Measurements from ENCODE around the gene EPPIN. TPM values are rescaled to one million over a fixed set of nuclear protein-coding genes. Genes with fewer than 3 reads are reported as not detected.

The EPPIN gene
- total and polyA plus RNA-seq, 5 donors: 0.09 TPM; not detected in 4

DNA sequence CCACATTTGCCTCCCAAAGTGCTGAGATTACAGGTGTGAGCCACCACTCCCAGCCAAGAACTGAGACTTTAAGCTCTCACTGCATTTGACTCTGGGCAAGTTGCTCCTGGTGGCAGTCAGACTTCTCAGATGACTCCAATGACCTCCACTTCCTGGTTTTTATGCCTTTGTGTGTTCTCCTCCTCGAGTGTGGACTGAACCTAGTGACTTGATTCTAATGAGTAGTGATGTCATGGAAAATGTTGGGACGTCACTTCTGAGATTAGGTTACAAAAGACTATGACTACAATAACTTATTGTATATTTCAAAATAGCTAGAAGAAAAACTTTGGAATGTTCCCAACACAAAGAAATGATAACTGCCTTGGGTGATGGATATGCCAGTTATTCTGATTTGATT, 43.8 kb downstream of the EPPIN start:
- intact Hi-C loops (cut with DNase I): no loop called here
- no peak overlapping the region for H3K27ac ChIP-seq (ENCODE audit: low read length)

DNA sequence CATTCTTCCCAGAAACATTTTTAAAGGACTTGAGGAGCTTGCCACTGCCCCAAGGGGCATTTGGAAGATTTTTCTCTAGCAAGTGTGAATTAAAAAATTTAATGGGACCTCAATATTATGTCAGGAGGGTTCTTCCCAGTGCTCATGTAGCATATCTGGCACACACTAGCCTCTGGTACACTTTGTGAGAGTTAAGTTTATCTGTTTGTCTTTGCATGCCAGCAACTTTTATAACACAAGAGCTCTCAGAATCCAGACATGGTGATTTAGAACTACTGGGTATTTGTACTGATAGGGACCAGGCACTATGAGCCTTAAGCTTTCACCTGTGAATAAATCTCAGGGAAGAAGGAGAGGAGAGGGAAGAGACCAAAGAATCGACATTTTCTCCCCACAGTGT, 44.6 kb downstream of the EPPIN start:
- DNase-seq: no peak
- intact Hi-C loops (cut with DNase I): no loop called here
- H3K27me3 ChIP-seq (ENCODE audit: control insufficient read depth, insufficient read depth): no peaks in the 10 kb centered on the region
- H3K27ac ChIP-seq (ENCODE audit: low read length): no peak overlapping the region
- no peak overlapping the region for H3K4me3 ChIP-seq (ENCODE audit: low read length)
- H3K4me1 ChIP-seq (ENCODE audit: control insufficient read depth, insufficient read depth, low read length): no peaks in the 10 kb centered on the region
- WGBS: 56% methylated on average over 1 of the region's 1 CpG
- no peaks in the 10 kb centered on the region for H3K9me3 ChIP-seq (ENCODE audit: control insufficient read depth, low read length)
- no peak for ATAC-seq

More for the DNA sequence above, 43.8 kb downstream of the EPPIN start:
- H3K4me3 ChIP-seq (ENCODE audit: low read length): no peak overlapping the region
- no peaks in the 10 kb centered on the region for H3K9me3 ChIP-seq (ENCODE audit: control insufficient read depth, low read length)
- DNase-seq: no peak
- no peaks in the 10 kb centered on the region for H3K27me3 ChIP-seq (ENCODE audit: control insufficient read depth, insufficient read depth)
- no peaks in the 10 kb centered on the region for H3K4me1 ChIP-seq (ENCODE audit: control insufficient read depth, insufficient read depth, low read length)
- 45% methylated on average over 2 of the region's 2 CpGs for WGBS
- no peak for ATAC-seq

DNA sequence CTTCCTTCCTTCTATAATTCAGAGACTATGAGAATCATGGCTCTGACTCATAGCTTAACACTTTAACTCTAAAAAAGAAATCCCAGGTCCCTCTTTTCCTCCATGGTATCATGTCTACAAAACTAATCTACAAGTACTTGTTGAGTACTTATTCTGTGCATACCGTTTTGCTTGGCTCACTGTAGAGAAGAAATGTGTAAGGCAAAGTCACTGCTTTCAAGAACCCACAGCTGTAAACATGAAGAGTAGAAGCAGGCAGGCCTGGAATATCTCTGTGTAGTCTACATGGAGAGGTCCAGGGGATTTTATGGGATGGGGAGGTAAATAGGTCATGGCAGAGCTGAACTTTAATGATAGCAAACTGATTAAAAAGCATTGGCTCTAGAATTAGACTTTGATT, 45.6 kb downstream of the EPPIN start:
- H3K4me3 ChIP-seq (ENCODE audit: low read length): no peak overlapping the region
- no peak overlapping the region for H3K27ac ChIP-seq (ENCODE audit: low read length)
- H3K27me3 ChIP-seq (ENCODE audit: control insufficient read depth, insufficient read depth): no peaks in the 10 kb centered on the region
- intact Hi-C loops (cut with DNase I): no loop called here
- H3K9me3 ChIP-seq (ENCODE audit: control insufficient read depth, low read length): no peaks in the 10 kb centered on the region
- no peak for ATAC-seq
- WGBS: 22% methylated on average over 1 of the region's 1 CpG
- no peaks in the 10 kb centered on the region for H3K4me1 ChIP-seq (ENCODE audit: control insufficient read depth, insufficient read depth, low read length)
- no peak for DNase-seq

GRCh38 chr20:45500022-45500421, 47.2 kb downstream of the EPPIN start:
- Histone ChIP-seq H3K4me3 (ENCODE audit: low read length) (no peak overlapping the region), H3K4me1 (ENCODE audit: control insufficient read depth, insufficient read depth, low read length) (no peaks in the 10 kb centered on the region), H3K9me3 (ENCODE audit: control insufficient read depth, low read length) (no peaks in the 10 kb centered on the region), H3K27ac (ENCODE audit: low read length) (no peak overlapping the region), H3K27me3 (ENCODE audit: control insufficient read depth, insufficient read depth) (no peaks in the 10 kb centered on the region)
- intact Hi-C loops (cut with DNase I): no loop called here
- ATAC-seq: no peak
- no peak for DNase-seq
- 67% methylated on average over 6 of the region's 6 CpGs for WGBS

DNA sequence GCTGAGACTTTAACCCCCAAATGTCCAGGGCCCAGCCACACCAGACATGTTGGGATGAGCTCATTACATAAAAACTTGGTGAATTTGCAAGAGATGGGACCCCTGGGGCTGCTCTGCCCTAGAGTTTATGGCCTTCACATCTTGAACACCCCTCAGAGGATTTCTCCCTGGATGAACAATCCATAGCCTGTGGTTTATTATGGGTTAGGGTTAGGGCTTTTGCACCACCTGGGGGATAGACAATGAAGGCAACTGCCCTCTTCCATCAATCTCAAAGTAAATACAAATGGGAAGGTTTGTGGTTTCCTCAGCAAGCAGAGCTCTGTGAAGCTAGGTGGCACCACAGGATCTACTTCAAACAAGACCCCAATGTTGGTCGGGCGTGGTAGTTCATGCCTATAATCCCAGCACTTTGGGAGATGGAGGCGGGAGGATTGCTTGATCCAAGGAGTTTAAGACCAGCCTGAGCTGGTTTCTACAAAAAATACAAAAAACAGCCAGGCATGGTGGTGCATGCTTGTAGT, 49.2 kb downstream of the EPPIN start:
- 75% methylated on average over 3 of the region's 3 CpGs for WGBS
- H3K4me1 ChIP-seq (ENCODE audit: control insufficient read depth, insufficient read depth, low read length): no peaks in the 10 kb centered on the region
- H3K9me3 ChIP-seq (ENCODE audit: control insufficient read depth, low read length): no peaks in the 10 kb centered on the region
- no peak overlapping the region for H3K4me3 ChIP-seq (ENCODE audit: low read length)
- no peak for DNase-seq
- H3K27ac ChIP-seq (ENCODE audit: low read length): no peak overlapping the region
- no peaks in the 10 kb centered on the region for H3K27me3 ChIP-seq (ENCODE audit: control insufficient read depth, insufficient read depth)
- no peak for ATAC-seq
- intact Hi-C loops (cut with DNase I): no loop called here

DNA sequence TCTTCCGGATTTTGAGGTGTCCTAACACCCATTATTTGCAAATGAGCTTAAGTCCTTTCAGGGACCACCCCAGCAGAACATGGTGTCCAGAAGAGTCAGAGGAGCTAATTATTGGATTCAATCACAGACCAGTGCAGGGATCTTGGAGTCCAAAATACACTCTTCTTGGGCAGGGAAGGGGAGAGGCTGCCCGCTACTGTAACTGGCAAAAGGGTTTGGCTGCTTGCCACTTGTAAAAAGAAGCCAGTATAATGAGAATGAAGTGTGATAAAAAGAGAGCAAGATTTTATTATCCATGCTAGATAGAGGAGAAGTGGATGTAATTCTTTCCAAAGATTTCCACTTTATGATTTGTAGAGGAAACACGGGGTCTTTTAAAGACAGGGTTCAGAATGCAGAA, 51.0 kb downstream of the EPPIN start:
- WGBS: 69% methylated on average over 3 of the region's 3 CpGs
- Histone ChIP-seq H3K9me3 (ENCODE audit: control insufficient read depth, low read length) (no peaks in the 10 kb centered on the region), H3K4me1 (ENCODE audit: control insufficient read depth, insufficient read depth, low read length) (no peaks in the 10 kb centered on the region), H3K27me3 (ENCODE audit: control insufficient read depth, insufficient read depth) (no peaks in the 10 kb centered on the region), H3K27ac (ENCODE audit: low read length) (no peak overlapping the region), H3K4me3 (ENCODE audit: low read length) (no peak overlapping the region)
- DNase-seq (no peak), ATAC-seq (no peak)
- intact Hi-C loops (cut with DNase I): no loop called here

DNA sequence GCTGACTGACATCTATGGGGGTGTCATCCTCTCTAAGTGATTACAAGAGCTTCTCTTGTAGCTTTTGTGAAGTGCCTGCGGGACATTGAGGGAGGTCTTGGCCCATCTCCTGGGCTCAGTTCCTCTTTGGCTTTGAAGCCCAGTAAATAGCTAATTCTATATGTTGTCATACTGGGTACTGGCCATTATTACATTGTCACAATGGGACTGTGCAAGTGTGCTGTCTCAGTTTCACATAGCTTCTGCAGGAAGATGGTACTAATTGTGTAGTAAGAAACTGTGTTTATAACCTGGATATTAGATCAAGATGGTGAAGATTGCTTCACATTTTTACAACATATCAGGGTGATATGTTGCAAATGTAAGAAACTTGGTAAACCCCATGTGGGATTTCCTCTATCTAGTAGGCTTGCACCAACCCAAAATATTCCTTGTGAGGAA, 51.7 kb downstream of the EPPIN start:
- Histone ChIP-seq H3K27ac (ENCODE audit: low read length) (no peak overlapping the region), H3K9me3 (ENCODE audit: control insufficient read depth, low read length) (no peaks in the 10 kb centered on the region), H3K4me1 (ENCODE audit: control insufficient read depth, insufficient read depth, low read length) (no peaks in the 10 kb centered on the region), H3K4me3 (ENCODE audit: low read length) (no peak overlapping the region), H3K27me3 (ENCODE audit: control insufficient read depth, insufficient read depth) (no peaks in the 10 kb centered on the region)
- WGBS: 76% methylated on average over 1 of the region's 1 CpG
- intact Hi-C loops (cut with DNase I): no loop called here
- ATAC-seq (no peak), DNase-seq (no peak)

Other genes starting within 250 kb of the EPPIN start
- not detected for gene RBPJL, start 240.6 kb downstream of the EPPIN start, total RNA-seq
- not detected for gene RBPJL, start 240.6 kb downstream of the EPPIN start, polyA plus RNA-seq
- under 1 TPM in 3 of 4 donors, not detected in 1; 0.15 to 0.20 (median 0.17) TPM for gene MATN4, start 239.1 kb downstream of the EPPIN start, total RNA-seq
- 0.05 TPM for gene MATN4, start 239.1 kb downstream of the EPPIN start, polyA plus RNA-seq
- gene SDC4, start 199.0 kb downstream of the EPPIN start, total RNA-seq: 100 to 1,000 TPM in 1 of 4 donors, 10 to 100 TPM in 3; 57.5 to 125 (median 61.2) TPM
- 63.8 TPM for gene SDC4, start 199.0 kb downstream of the EPPIN start, polyA plus RNA-seq
- 10 to 100 TPM; 21.5 to 28.7 (median 25.8) TPM for gene SYS1, start 184.2 kb downstream of the EPPIN start, total RNA-seq
- gene SYS1, start 184.2 kb downstream of the EPPIN start, polyA plus RNA-seq: 17.1 TPM
- 1 to 10 TPM in 3 of 4 donors, under 1 TPM in 1; 0.82 to 1.5 (median 1.4) TPM for gene TP53TG5, start 169.1 kb downstream of the EPPIN start, total RNA-seq
- gene TP53TG5, start 169.1 kb downstream of the EPPIN start, polyA plus RNA-seq: 0.95 TPM
- gene DBNDD2, start 139.1 kb downstream of the EPPIN start, total RNA-seq: 100 to 1,000 TPM; 163 to 208 (median 178) TPM
- gene DBNDD2, start 139.1 kb downstream of the EPPIN start, polyA plus RNA-seq: 228 TPM
- gene PIGT, start 131.3 kb downstream of the EPPIN start, total RNA-seq: 100 to 1,000 TPM; 116 to 134 (median 125) TPM
- 140 TPM for gene PIGT, start 131.3 kb downstream of the EPPIN start, polyA plus RNA-seq
- gene WFDC2, start 77.6 kb downstream of the EPPIN start, total RNA-seq: 1 to 10 TPM; 1.1 to 2.7 (median 1.9) TPM
- gene WFDC2, start 77.6 kb downstream of the EPPIN start, polyA plus RNA-seq: 2.6 TPM
- gene SPINT3, start 31.8 kb downstream of the EPPIN start, total RNA-seq: not detected
- gene SPINT3, start 31.8 kb downstream of the EPPIN start, polyA plus RNA-seq: not detected
- not detected for gene WFDC6, start 7.9 kb downstream of the EPPIN start, total RNA-seq
- not detected for gene WFDC6, start 7.9 kb downstream of the EPPIN start, polyA plus RNA-seq
- not detected for gene WFDC8, start 31.9 kb upstream of the EPPIN start, total RNA-seq
- gene WFDC8, start 31.9 kb upstream of the EPPIN start, polyA plus RNA-seq: not detected
- gene WFDC10A, start 82.3 kb upstream of the EPPIN start, total RNA-seq: not detected
- gene WFDC10A, start 82.3 kb upstream of the EPPIN start, polyA plus RNA-seq: not detected
- not detected for gene WFDC9, start 83.9 kb upstream of the EPPIN start, total RNA-seq
- gene WFDC9, start 83.9 kb upstream of the EPPIN start, polyA plus RNA-seq: not detected
- gene WFDC11, start 122.8 kb upstream of the EPPIN start, total RNA-seq: not detected
- gene WFDC11, start 122.8 kb upstream of the EPPIN start, polyA plus RNA-seq: not detected
- gene WFDC13, start 154.6 kb upstream of the EPPIN start, total RNA-seq: not detected
- gene WFDC13, start 154.6 kb upstream of the EPPIN start, polyA plus RNA-seq: not detected
- not detected for gene WFDC10B, start 157.6 kb upstream of the EPPIN start, total RNA-seq
- not detected for gene WFDC10B, start 157.6 kb upstream of the EPPIN start, polyA plus RNA-seq
- gene SPINT4, start 174.9 kb upstream of the EPPIN start, total RNA-seq: not detected
- not detected for gene SPINT4, start 174.9 kb upstream of the EPPIN start, polyA plus RNA-seq
- gene WFDC3, start 244.5 kb upstream of the EPPIN start, total RNA-seq: 1 to 10 TPM in 1 of 4 donors, under 1 TPM in 1, not detected in 2; 0.57 to 1.4 TPM
- 1.2 TPM for gene WFDC3, start 244.5 kb upstream of the EPPIN start, polyA plus RNA-seq
- gene DNTTIP1, start 244.6 kb upstream of the EPPIN start, total RNA-seq: 10 to 100 TPM; 15.3 to 20.4 (median 17.5) TPM
- gene DNTTIP1, start 244.6 kb upstream of the EPPIN start, polyA plus RNA-seq: 23.6 TPM

Data from right cardiac atrium (tissue), 5 donors.